ENCODE results near the gene MERTK. TPM values are rescaled to one million over a fixed set of nuclear protein-coding genes. Genes with fewer than 3 reads are reported as not detected.
"Not testable (repeated sequence)": the region's sequence is repeated elsewhere in the genome, so short reads cannot be mapped to it uniquely, and the experiment has no call there.

The MERTK gene
- total RNA-seq, 1 donor from 2014 or later: 5.1 TPM

DNA sequence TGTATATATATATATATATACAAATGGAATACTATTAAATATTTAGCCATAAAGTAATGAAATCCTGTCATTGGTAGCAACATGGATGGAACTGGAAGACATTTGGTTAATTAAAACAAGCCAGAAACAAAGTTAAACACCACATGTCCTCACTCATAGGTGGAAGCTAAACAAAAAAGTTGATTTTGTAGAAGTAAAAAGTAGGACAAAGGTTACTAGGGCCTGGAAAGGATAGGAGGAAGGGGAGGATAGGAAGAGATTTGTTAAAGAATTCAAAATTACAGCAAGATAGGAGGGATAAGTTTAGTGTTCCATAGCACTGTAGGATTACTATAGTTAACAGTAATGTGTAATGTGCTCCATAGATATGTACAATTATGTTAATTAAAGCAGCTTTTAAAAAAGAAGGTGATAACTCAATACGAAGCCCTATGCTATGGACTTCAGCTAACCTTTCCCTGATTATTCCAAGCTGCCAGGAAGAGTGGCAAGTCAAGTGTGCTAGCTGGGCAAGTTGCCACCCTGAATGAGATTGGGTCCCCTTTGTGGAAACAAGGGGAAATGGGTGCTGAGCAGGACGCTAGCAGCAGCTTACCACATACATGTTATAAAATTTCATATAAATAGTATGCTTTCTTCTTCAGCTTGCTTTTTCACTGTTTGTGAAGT lies 12.3 kb downstream of the MERTK start:
- DNase-seq (ENCODE audit: low read depth): no peak
- no peak overlapping the region for H3K27ac Mint-ChIP-seq (ENCODE audit: unreplicated experiment)

DNA sequence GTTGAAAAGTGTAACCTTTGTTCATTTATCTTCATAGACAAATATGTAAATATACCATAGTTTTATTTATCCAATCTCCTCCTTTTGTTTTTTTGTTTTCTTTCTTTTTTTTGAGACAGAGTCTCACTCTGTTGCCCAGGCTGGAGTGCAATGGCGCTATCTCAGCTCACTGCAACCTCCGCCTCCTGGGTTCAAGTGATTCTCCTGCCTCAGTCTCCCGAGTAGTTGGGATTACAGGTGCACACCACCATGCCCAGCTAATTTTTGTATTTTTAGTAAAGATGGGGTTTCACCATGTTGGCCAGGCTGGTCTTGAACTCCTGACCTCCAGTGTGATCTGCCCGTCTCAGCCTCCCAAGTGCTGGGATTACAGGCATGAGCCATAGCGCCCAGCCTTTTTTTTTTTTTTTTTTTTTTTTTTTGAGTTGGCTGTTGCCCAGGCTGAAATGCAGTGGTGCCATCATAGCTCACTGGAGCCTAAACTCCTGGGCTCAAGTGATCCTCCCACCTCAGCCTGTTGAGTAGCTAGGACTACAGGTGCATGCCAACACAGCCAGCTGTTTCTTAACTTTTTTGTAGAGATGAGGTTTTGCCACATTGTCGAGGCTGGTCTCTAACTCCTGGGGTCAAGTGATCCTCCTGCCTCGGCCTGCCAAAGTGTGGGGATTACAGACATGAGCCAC lies 13.0 kb downstream of the MERTK start:
- not testable (repeated sequence) for H3K27ac Mint-ChIP-seq (ENCODE audit: unreplicated experiment); H3K9ac ChIP-seq (ENCODE audit: low read length); H2AFZ ChIP-seq (ENCODE audit: low read depth, low read length); H3K9me3 ChIP-seq (ENCODE audit: insufficient read depth, low read depth, low read length); DNase-seq (ENCODE audit: low read depth); H3K4me3 ChIP-seq (ENCODE audit: insufficient read depth, low read depth, low read length); H3K36me3 ChIP-seq (ENCODE audit: insufficient read depth, low read length); H3K4me1 ChIP-seq (ENCODE audit: insufficient read depth, low read length); H3K27ac ChIP-seq (ENCODE audit: low read depth, low read length); H3K4me2 ChIP-seq (ENCODE audit: low read length); H3K9me3 Mint-ChIP-seq (ENCODE audit: unreplicated experiment); FAIRE-seq; H3K27me3 ChIP-seq (ENCODE audit: insufficient read depth, low read length); H4K20me1 ChIP-seq (ENCODE audit: insufficient read depth, low read length); H3K4me3 Mint-ChIP-seq (ENCODE audit: unreplicated experiment); H3K27me3 Mint-ChIP-seq (ENCODE audit: low read depth, unreplicated experiment); H3K36me3 Mint-ChIP-seq (ENCODE audit: low read depth, unreplicated experiment); H3K79me2 ChIP-seq (ENCODE audit: insufficient read depth, low read length)
- H3K4me1 Mint-ChIP-seq (ENCODE audit: low read depth, unreplicated experiment): peaks cover 23% of the 10 kb centered on the region

More for the DNA sequence above, 12.3 kb downstream of the MERTK start:
- Mint-ChIP-seq H3K4me3 (ENCODE audit: unreplicated experiment) (no peak overlapping the region), H3K36me3 (ENCODE audit: low read depth, unreplicated experiment) (no peaks in the 10 kb centered on the region), H3K9me3 (ENCODE audit: unreplicated experiment) (no peaks in the 10 kb centered on the region), H3K4me1 (ENCODE audit: low read depth, unreplicated experiment) (peaks cover 28% of the 10 kb centered on the region), H3K27me3 (ENCODE audit: low read depth, unreplicated experiment) (no peaks in the 10 kb centered on the region)
- no peak overlapping the region for H3K9ac ChIP-seq (ENCODE audit: low read length)
- no peak for FAIRE-seq
- no peak overlapping the region for H3K4me3 ChIP-seq (ENCODE audit: insufficient read depth, low read depth, low read length)
- no peak overlapping the region for H3K4me2 ChIP-seq (ENCODE audit: low read length)
- peaks cover 3% of the 10 kb centered on the region for H3K4me1 ChIP-seq (ENCODE audit: insufficient read depth, low read length)
- no peaks in the 10 kb centered on the region for H3K9me3 ChIP-seq (ENCODE audit: insufficient read depth, low read depth, low read length)
- no peak overlapping the region for H3K27ac ChIP-seq (ENCODE audit: low read depth, low read length)
- peaks cover 8% of the 10 kb centered on the region for H3K27me3 ChIP-seq (ENCODE audit: insufficient read depth, low read length)
- no peaks in the 10 kb centered on the region for H3K36me3 ChIP-seq (ENCODE audit: insufficient read depth, low read length)
- H4K20me1 ChIP-seq (ENCODE audit: insufficient read depth, low read length): no peaks in the 10 kb centered on the region
- no peak overlapping the region for H2AFZ ChIP-seq (ENCODE audit: low read depth, low read length)
- TF ChIP-seq, protein P1, sequence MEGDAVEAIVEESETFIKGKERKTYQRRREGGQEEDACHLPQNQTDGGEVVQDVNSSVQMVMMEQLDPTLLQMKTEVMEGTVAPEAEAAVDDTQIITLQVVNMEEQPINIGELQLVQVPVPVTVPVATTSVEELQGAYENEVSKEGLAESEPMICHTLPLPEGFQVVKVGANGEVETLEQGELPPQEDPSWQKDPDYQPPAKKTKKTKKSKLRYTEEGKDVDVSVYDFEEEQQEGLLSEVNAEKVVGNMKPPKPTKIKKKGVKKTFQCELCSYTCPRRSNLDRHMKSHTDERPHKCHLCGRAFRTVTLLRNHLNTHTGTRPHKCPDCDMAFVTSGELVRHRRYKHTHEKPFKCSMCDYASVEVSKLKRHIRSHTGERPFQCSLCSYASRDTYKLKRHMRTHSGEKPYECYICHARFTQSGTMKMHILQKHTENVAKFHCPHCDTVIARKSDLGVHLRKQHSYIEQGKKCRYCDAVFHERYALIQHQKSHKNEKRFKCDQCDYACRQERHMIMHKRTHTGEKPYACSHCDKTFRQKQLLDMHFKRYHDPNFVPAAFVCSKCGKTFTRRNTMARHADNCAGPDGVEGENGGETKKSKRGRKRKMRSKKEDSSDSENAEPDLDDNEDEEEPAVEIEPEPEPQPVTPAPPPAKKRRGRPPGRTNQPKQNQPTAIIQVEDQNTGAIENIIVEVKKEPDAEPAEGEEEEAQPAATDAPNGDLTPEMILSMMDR (IDR thresholded peaks at IDR 0.05; ENCODE audit: insufficient read depth, low read depth, low read length): no peak
- TF ChIP-seq EZH2 (IDR thresholded peaks at IDR 0.05; ENCODE audit: insufficient read depth, low read length): no peak
- H3K79me2 ChIP-seq (ENCODE audit: insufficient read depth, low read length): no peaks in the 10 kb centered on the region

DNA sequence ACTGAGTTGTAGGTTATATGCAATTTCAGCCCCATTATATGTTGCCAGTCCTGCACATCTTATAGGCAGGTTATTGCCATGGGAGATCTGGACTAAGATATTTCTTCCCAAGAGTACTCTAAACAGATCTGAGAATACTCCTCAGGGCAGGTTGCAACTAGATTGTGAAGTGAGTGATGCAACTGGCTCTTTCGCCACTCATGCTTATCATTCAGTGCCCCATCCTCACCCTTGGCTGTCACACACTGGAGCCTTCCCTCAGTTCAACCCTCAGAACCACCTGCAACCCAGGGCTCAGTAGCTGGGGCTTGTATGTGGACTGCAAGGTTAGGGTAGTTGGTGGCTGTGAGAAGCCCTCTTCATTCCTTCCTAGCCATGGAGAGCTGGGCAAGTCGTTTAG lies 14.1 kb downstream of the MERTK start:
- H4K20me1 ChIP-seq (ENCODE audit: insufficient read depth, low read length): no peaks in the 10 kb centered on the region
- no peak for FAIRE-seq
- H3K27me3 ChIP-seq (ENCODE audit: insufficient read depth, low read length): peaks cover 10% of the 10 kb centered on the region
- no peaks in the 10 kb centered on the region for H3K36me3 ChIP-seq (ENCODE audit: insufficient read depth, low read length)
- peaks cover 17% of the 10 kb centered on the region for H3K4me1 Mint-ChIP-seq (ENCODE audit: low read depth, unreplicated experiment)
- no peaks in the 10 kb centered on the region for H3K79me2 ChIP-seq (ENCODE audit: insufficient read depth, low read length)
- no peaks in the 10 kb centered on the region for H3K9me3 Mint-ChIP-seq (ENCODE audit: unreplicated experiment)
- no peaks in the 10 kb centered on the region for H3K9me3 ChIP-seq (ENCODE audit: insufficient read depth, low read depth, low read length)
- H3K27ac Mint-ChIP-seq (ENCODE audit: unreplicated experiment): no peak overlapping the region
- H3K9ac ChIP-seq (ENCODE audit: low read length): no peak overlapping the region
- no peak overlapping the region for H3K4me3 ChIP-seq (ENCODE audit: insufficient read depth, low read depth, low read length)
- no peak overlapping the region for H3K4me3 Mint-ChIP-seq (ENCODE audit: unreplicated experiment)
- no peaks in the 10 kb centered on the region for H3K4me1 ChIP-seq (ENCODE audit: insufficient read depth, low read length)
- H3K4me2 ChIP-seq (ENCODE audit: low read length): no peak overlapping the region
- H3K27me3 Mint-ChIP-seq (ENCODE audit: low read depth, unreplicated experiment): no peaks in the 10 kb centered on the region
- no peak overlapping the region for H2AFZ ChIP-seq (ENCODE audit: low read depth, low read length)
- TF ChIP-seq, protein P1 (IDR thresholded peaks at IDR 0.05; ENCODE audit: insufficient read depth, low read depth, low read length): no peak
- no peak for TF ChIP-seq EZH2 (IDR thresholded peaks at IDR 0.05; ENCODE audit: insufficient read depth, low read length)
- H3K36me3 Mint-ChIP-seq (ENCODE audit: low read depth, unreplicated experiment): no peaks in the 10 kb centered on the region
- H3K27ac ChIP-seq (ENCODE audit: low read depth, low read length): no peak overlapping the region
- DNase-seq (ENCODE audit: low read depth): no peak

Measured in astrocyte (in vitro differentiated cells and primary cell).